Astrocyte (in vitro differentiated cells and primary cell): ENCODE measurements around the gene CIDEB.

Source experiments
- EZH2 ChIP-seq: IDR thresholded peaks from 2 replicates; pipeline ENCODE4 v1.6.1; 2012; ENCODE audit warnings: mild to moderate bottlenecking, low read length, inconsistent platforms; ENCODE audit not compliant: insufficient read depth
- TF ChIP-seq, protein P1 (sequence below): IDR thresholded peaks from 2 replicates; pipeline ENCODE4 v1.5.1; 2011; ENCODE audit warnings: low read depth, mild to moderate bottlenecking, inconsistent platforms, low read length, moderate library complexity; ENCODE audit not compliant: insufficient read depth

- TF ChIP-seq, protein P1, sequence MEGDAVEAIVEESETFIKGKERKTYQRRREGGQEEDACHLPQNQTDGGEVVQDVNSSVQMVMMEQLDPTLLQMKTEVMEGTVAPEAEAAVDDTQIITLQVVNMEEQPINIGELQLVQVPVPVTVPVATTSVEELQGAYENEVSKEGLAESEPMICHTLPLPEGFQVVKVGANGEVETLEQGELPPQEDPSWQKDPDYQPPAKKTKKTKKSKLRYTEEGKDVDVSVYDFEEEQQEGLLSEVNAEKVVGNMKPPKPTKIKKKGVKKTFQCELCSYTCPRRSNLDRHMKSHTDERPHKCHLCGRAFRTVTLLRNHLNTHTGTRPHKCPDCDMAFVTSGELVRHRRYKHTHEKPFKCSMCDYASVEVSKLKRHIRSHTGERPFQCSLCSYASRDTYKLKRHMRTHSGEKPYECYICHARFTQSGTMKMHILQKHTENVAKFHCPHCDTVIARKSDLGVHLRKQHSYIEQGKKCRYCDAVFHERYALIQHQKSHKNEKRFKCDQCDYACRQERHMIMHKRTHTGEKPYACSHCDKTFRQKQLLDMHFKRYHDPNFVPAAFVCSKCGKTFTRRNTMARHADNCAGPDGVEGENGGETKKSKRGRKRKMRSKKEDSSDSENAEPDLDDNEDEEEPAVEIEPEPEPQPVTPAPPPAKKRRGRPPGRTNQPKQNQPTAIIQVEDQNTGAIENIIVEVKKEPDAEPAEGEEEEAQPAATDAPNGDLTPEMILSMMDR, result peak; percentile 97
- TF ChIP-seq EZH2, result no peak
These were observed at the start of gene CIDEB for GRCh38 chr14:24307575-24308341.
